Measurements from ENCODE around the gene CCDC106. TPM values are rescaled to one million over a fixed set of nuclear protein-coding genes. Genes with fewer than 3 reads are reported as not detected.

The CCDC106 gene
- polyA plus RNA-seq, 1 donor (not counting 4 experiments of a cell fraction or from before 2014, with no cell fraction given), result 3.1 TPM

DNA sequence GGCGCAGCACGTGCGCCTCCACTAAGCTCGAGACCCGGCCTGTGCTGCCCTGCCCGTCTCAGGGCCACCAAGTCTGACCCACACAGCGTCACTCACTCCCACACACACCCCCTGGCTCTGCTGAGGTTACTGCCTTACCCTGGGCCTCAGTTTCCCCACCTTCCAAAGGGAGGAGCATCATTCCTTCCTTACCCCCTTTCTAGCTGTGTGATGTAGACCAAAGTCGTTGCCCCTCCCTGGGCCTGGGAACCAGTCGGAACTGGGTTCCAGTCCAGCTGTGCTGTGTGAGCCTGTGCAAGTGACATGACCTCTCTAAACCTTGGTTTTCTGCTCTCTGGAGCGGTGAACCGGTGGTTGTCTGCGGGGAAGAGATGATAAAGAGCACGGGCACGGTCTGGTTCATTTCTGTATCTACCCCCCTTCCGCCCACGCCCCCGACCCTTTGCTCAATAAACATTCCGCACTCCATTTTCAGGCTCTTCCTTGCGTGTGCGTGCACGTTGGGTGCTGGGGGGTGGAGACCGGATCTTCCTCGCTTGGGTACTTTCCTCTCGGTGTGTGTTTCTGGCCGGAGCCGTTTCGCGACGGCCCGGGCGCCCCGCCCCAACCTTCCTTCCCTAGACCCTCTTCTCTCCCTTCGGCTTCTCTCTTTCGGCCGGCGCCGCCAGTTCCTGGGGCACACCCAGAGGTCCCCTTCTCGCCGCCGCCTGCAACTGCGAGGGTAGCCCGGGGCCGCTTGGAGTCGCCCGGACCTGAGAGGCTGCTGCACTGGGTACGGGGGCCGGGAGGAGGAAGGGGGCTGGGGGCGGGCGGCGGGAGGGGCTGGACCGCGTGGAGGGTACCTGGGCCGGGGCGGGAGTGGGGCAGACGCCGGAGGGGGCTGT, 4.8 kb upstream of the CCDC106 start, which contains the start of gene ZNF581:
Gene ZNF581 (plus strand): TSS at position 647 of the 884 bp plus-strand sequence. CDS start 923 bp downstream, outside the sequence.
- Histone ChIP-seq H3K79me2 (ENCODE audit: control insufficient read depth, insufficient read depth, low read length) (peaks cover 37% of the 10 kb centered on the region), H3K4me3 (ENCODE audit: control insufficient read depth in 2 of 3, extremely low read depth in 1 of 3, insufficient read depth in 2 of 3, low read depth in 1 of 3, low read length in 3 of 3) (peak within 1 kb of the TSS; percentile 74 to 92 (median 90)), H3K9me3 (ENCODE audit: control insufficient read depth, low read depth, low read length) (no peaks in the 10 kb centered on the region), H2AFZ (ENCODE audit: control insufficient read depth, low read length) (peak within 1 kb of the TSS; percentile 49), H3K27ac (ENCODE audit: control insufficient read depth, insufficient read depth, low read length) (peak within 1 kb of the TSS; percentile 64), H3K4me1 (ENCODE audit: control insufficient read depth, extremely low read depth, insufficient read depth, low read length) (peaks cover 37% of the 10 kb centered on the region), H3K27me3 (ENCODE audit: control insufficient read depth, extremely low read depth, insufficient read depth, low read length) (no peaks in the 10 kb centered on the region), H3K9me1 (ENCODE audit: control insufficient read depth, extremely low read depth, insufficient read depth, low read length) (no peaks in the 10 kb centered on the region), H3K4me2 (ENCODE audit: control insufficient read depth, extremely low read depth, insufficient read depth, low read depth, low read length) (peak within 1 kb of the TSS; percentile 90), H4K20me1 (ENCODE audit: control insufficient read depth, extremely low read depth, insufficient read depth, low read length) (no peaks in the 10 kb centered on the region), H3K36me3 (ENCODE audit: control insufficient read depth in 2 of 2, extremely low read depth in 1 of 2, insufficient read depth in 2 of 2, low read length in 2 of 2) (peaks cover 8 to 16% of the 10 kb centered on the region in 2 experiments), H3K9ac (ENCODE audit: control insufficient read depth, extremely low read depth, insufficient read depth, low read length) (peak within 1 kb of the TSS; percentile 88)
- dilution Hi-C loops (cut with MboI; ENCODE audit: extremely low pct_ligation_motif_present, low sequenced_read_pairs), result no loop called here
- no peak for DNase-seq (ENCODE audit: low read depth, low spot score)
- TF ChIP-seq, protein P1, sequence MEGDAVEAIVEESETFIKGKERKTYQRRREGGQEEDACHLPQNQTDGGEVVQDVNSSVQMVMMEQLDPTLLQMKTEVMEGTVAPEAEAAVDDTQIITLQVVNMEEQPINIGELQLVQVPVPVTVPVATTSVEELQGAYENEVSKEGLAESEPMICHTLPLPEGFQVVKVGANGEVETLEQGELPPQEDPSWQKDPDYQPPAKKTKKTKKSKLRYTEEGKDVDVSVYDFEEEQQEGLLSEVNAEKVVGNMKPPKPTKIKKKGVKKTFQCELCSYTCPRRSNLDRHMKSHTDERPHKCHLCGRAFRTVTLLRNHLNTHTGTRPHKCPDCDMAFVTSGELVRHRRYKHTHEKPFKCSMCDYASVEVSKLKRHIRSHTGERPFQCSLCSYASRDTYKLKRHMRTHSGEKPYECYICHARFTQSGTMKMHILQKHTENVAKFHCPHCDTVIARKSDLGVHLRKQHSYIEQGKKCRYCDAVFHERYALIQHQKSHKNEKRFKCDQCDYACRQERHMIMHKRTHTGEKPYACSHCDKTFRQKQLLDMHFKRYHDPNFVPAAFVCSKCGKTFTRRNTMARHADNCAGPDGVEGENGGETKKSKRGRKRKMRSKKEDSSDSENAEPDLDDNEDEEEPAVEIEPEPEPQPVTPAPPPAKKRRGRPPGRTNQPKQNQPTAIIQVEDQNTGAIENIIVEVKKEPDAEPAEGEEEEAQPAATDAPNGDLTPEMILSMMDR (optimal IDR thresholded peaks at IDR 0.05 in 1 of 3, IDR thresholded peaks at IDR 0.05 in 1 of 3, conservative IDR thresholded peaks at IDR 0.05 in 1 of 3; ENCODE audit: extremely low read depth in 1 of 3, insufficient read depth in 2 of 3, low read length in 3 of 3), result no peak
- no peak for TF ChIP-seq EZH2 (IDR thresholded peaks at IDR 0.05; ENCODE audit: low read length)
- FAIRE-seq, result peak; percentile 74

DNA sequence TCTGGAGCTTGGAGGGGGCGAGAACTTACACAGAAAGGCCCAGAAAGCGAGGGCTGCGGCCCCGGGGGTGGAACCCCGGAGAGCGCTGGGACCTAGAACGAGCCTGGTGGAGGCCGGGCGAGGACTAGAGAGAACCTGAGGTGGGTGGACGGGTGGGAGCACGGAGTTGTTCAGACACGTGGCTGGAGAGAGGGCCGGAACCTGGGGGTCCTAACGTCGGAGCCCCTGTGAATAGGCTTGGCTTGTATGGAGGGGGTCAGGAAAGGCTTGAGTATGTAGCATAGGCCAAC, 4.2 kb upstream of the CCDC106 start:
- Histone ChIP-seq H3K9ac (ENCODE audit: control insufficient read depth, extremely low read depth, insufficient read depth, low read length) (peak overlapping the region; percentile 88), H3K4me3 (ENCODE audit: control insufficient read depth in 2 of 3, extremely low read depth in 1 of 3, insufficient read depth in 2 of 3, low read depth in 1 of 3, low read length in 3 of 3) (peak overlapping the region; percentile 74 to 92 (median 90)), H3K9me3 (ENCODE audit: control insufficient read depth, low read depth, low read length) (no peaks in the 10 kb centered on the region), H3K4me2 (ENCODE audit: control insufficient read depth, extremely low read depth, insufficient read depth, low read depth, low read length) (peak overlapping the region; percentile 90), H3K9me1 (ENCODE audit: control insufficient read depth, extremely low read depth, insufficient read depth, low read length) (no peaks in the 10 kb centered on the region), H3K79me2 (ENCODE audit: control insufficient read depth, insufficient read depth, low read length) (peaks cover 34% of the 10 kb centered on the region), H3K27ac (ENCODE audit: control insufficient read depth, insufficient read depth, low read length) (peak overlapping the region; percentile 64), H3K36me3 (ENCODE audit: control insufficient read depth in 2 of 2, extremely low read depth in 1 of 2, insufficient read depth in 2 of 2, low read length in 2 of 2) (peaks cover 8 to 14% of the 10 kb centered on the region in 2 experiments), H3K27me3 (ENCODE audit: control insufficient read depth, extremely low read depth, insufficient read depth, low read length) (no peaks in the 10 kb centered on the region), H4K20me1 (ENCODE audit: control insufficient read depth, extremely low read depth, insufficient read depth, low read length) (no peaks in the 10 kb centered on the region), H2AFZ (ENCODE audit: control insufficient read depth, low read length) (no peak overlapping the region), H3K4me1 (ENCODE audit: control insufficient read depth, extremely low read depth, insufficient read depth, low read length) (peaks cover 41% of the 10 kb centered on the region)
- TF ChIP-seq, protein P1 (optimal IDR thresholded peaks at IDR 0.05 in 1 of 3, IDR thresholded peaks at IDR 0.05 in 1 of 3, conservative IDR thresholded peaks at IDR 0.05 in 1 of 3; ENCODE audit: extremely low read depth in 1 of 3, insufficient read depth in 2 of 3, low read length in 3 of 3), result no peak
- no peak for TF ChIP-seq EZH2 (IDR thresholded peaks at IDR 0.05; ENCODE audit: low read length)
- DNase-seq (ENCODE audit: low read depth, low spot score) (no peak), FAIRE-seq (no peak)
- dilution Hi-C loops (cut with MboI; ENCODE audit: extremely low pct_ligation_motif_present, low sequenced_read_pairs), result no loop called here

Measured in keratinocyte (primary cell).